ENCODE results near the gene DENND1A.

The DENND1A gene

DNA sequence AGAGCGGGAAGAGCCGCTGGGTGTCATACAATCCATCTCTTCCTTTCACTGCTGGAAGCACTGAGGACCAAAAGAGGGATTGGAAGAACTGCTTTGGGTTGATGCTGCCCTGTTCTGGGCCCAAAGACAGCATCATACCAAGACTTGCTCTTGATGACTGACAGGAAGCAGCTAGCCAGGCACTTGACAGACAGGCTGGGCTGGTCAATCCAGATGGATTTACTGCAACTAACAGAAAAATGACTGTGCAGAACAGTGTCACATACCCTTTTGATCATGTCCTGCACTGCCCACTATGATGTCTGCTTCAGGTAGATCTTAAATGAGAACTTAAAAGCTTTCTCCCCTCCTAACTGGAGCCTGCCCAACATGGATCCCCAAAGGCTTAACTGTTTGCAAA, 416.4 kb downstream of the DENND1A start:
- in situ Hi-C loops (cut with HindIII; ENCODE audit: low sequenced_read_pairs), result no loop called here

DNA sequence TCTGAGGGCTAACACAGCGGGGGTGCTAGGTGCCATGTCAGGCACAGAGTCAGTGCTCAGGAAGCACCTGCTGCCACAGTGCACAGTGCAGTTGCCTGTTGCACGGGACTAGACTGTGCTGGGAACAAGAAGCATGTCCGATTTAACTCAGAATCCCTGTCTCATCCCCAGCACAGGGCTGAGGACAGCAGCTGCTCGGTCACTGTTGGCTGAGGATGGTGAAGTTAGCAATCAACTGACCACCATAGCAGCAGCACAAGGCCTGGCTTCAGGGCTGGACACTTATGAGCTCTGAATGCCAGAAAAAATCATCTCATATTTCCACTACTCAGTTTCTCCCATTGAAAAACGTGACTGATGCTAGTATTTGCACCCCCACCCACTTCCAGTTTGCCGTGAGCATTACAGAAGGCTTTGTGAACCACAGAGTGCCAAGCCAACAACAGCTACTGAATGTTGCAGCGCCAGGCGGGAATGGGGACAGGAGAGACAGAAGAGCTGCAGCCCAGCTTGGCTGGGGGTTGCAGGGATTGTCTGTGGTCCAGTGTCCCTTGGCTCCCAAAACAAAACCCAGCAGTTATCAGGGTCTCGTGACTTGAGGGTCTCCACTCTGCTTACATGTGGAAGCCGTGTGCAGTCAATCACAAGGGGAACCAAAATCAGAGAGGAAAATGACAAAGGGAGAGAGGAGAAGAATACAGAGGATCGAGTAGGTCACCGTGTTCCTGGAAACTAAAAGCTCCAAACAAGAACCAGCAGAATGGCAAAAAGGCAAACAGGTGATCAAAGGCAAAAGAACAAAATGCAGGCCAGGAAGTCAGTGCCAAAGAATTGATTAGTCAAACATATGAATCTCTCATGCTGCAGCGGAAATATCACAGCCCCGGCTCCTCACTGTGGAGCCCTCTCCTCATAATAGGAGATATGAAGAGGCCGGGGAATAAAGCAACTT, 418.3 kb downstream of the DENND1A start:
- in situ Hi-C loops (cut with HindIII; ENCODE audit: low sequenced_read_pairs), result no loop called here

DNA sequence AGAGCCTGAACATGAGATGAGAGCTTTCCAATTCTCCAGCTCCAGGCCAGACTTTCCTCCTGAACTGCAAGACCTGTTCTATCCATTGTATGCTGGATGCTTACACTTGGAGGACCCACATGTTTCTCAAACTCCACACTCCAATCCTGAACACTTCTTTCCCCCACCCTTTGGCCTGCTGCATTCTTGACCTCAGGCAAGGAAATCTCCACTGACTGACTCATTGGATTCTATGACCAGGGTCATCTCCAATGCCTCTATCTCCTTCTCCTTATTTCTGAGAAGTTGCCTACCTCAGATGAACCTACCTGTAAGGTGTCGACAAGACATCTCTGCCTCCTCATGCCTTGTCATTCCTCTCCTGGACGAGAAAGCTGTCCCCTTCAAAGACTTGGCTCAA, 420.3 kb downstream of the DENND1A start:
- in situ Hi-C loops (cut with HindIII; ENCODE audit: low sequenced_read_pairs), result no loop called here

DNA sequence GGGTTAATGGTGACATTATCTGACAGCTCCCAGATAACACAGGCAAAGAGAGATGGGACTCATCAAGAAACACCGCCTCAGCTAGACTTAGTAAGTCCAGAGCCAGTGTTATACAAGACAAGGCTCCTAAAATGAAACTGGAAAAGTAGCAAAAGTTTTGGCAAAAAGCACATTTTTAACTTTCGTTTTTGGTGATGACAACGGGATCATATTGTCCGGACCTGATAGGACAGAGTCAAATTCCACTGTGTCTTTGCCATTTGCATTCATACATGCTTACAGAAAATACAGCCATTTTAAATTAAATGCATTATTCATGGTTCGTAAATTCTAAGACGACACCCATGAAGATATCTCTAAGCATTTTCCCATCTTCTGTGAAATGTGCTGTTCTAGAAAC, 421.9 kb downstream of the DENND1A start:
- in situ Hi-C loops (cut with HindIII; ENCODE audit: low sequenced_read_pairs), result no loop called here

DNA sequence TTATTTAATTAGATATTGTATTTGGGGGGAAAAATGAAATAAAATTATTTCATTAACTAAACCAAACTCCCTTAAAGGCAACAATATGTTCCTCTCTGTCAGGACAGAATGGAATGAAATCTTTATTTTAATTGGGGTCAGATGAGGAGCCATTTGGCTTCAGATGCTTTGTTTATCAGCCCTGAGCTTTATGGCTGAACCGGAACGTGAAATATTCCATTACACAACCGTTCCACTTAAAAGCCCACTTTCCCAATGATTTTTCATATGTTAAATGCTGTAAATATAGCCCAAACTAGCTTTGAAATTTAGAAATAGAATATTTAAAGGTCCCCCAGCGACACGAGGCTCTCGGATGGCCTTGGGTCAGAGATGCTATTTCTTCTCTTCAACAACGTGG, 424.4 kb downstream of the DENND1A start:
- in situ Hi-C loops (cut with HindIII; ENCODE audit: low sequenced_read_pairs), result no loop called here

DNA sequence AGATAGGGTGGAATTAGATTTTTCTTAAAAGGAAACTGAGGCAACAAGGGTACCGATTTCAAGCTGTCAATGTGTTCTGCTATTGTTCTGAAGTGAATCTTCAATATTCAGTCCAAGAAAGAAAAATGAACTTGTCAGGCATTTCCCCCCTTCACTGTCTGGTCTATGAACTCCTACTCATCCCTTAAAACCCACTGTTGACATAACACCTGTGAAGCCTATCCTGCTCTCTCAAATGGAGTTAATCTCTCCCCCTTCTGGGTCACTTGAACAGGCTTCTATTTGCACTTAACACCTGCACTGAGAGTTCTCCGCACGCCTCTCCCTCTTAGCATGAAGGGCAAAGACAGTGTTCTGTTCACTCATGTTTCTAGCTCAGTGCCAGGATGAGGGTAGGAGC, 429.6 kb downstream of the DENND1A start:
- in situ Hi-C loops (cut with HindIII; ENCODE audit: low sequenced_read_pairs), result no loop called here

DNA sequence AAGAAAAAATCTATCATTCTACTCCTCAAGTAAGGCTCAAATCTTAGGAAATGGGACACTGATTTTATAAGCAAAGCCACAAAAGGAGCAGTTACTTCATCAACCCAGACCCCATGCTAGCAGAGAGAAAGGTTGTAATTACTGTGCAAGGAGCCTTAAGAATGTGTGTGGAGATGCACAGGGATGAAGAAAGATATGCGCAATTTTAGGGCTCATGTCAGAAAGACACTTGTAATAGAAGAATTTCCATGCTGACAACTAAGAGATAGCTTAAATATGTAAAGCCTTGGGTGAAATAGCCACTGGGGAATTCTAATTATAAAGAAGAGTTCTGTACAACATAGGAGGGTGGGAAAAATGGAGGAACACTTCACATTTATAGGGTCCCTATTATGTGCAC, 432.1 kb downstream of the DENND1A start:
- in situ Hi-C loops (cut with HindIII; ENCODE audit: low sequenced_read_pairs), result no loop called here

DNA sequence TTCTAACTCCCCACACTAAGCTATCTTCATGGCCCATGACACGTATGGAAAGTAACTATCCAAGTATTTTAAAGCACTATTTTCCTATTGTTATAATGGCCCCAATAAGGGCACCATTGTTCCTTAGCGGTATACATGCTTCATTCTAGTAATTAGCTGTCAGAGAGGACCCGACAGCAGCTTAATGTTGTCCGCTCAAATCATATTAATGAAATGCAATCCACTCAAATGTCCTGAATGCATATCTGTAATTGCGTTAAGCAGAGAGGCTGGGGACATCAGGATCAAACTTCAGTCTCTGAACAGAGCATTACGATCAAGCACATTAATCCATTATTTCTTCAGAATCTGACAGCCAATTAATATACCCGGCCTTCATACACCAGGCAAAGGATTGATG, 434.2 kb downstream of the DENND1A start:
- in situ Hi-C loops (cut with HindIII; ENCODE audit: low sequenced_read_pairs), result no loop called here

DNA sequence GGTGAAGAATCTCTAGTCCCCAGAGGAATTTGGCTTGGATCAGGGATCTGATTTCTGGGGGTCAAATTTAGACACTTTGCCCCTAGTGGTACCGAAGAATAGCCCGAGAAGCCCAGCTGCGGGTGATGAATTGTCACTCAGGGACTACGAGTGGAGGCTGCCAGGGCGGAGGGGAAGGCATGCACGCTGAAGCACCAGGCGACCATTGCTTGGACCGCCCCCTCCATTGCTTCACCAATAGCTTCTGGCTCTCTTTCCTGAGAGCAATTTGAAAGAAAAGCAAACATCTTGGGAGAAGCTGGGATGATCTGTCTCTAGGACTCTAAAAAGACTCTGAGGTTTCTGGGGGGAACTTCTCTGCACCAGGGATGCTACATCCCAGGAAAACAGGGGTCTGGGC, 436.3 kb downstream of the DENND1A start:
- in situ Hi-C loops (cut with HindIII; ENCODE audit: low sequenced_read_pairs), result no loop called here

DNA sequence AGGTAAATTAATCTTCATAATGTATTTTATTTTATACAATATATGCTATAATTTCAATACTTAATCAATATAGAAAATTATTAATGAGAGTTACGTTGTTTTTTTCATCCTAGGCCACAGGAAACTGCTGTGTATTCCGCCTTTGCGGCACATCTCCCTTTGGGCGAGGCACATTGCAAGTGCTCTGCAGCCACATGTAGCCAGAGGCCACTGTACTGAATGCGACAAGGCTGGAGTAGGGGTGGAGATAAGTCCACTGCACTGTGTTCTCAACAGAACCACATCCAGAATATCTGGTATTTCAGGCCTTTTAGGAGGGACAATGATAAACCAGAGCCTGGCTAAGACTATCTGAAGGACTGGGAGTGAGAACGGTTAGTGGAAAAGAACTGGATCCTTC, 439.2 kb downstream of the DENND1A start:
- in situ Hi-C loops (cut with HindIII; ENCODE audit: low sequenced_read_pairs), result no loop called here

DNA sequence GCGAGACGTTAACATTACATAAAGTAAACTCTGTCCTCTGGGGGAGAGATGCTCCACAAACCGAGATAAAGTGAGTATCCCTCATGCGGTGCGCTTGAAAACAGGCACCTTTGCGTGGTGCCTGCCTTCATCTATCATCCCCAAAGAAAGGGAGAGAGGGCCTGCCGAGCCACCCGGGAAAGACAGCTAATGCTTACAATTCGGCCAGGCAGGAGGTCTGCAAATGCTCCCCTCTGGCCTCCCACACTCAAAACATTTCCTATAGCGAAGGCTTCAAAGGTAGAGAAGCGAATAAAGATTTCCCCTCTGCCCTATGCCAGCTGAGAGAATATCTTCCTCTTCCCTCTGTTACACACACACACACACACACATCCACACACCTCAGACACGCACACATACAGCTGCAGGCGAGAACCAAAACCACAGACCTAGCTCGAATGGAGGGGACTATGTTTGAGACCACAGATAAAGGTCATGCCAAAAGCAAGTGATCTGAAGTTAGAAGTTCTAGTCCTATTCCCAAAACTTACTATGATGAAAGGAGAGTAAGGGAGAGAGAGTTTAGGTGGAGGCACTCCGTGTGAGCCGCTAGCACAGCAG, 441.1 kb downstream of the DENND1A start:
- in situ Hi-C loops (cut with HindIII; ENCODE audit: low sequenced_read_pairs), result no loop called here

DNA sequence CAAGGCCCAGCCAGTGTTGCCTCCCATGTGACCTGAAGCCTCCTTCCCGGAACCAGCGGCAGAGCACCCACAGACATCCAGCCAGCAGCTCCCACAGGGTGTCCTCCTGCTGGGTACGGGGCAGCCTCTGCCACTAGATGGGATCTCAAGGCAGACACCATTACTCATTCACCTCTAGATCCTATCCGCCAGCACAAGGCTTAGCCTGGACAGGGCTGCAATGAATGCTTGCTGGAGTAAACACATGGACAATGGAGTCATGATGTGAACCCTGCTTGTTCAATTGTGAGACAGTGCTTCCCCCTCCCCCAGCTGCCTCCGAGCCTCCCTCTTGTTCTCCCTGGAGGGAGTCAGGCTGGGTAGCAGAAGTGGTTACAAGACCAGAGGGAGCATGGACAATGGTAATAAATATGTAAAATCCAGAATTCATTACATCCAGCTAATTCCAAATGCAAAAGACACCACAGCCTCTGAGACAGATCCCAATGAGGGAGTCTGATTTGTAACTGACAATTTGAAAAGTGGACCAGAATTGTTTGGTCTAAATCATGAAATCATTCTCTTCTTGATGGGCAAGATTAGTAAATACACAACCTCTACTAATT, 441.9 kb downstream of the DENND1A start:
- in situ Hi-C loops (cut with HindIII; ENCODE audit: low sequenced_read_pairs), result no loop called here

DNA sequence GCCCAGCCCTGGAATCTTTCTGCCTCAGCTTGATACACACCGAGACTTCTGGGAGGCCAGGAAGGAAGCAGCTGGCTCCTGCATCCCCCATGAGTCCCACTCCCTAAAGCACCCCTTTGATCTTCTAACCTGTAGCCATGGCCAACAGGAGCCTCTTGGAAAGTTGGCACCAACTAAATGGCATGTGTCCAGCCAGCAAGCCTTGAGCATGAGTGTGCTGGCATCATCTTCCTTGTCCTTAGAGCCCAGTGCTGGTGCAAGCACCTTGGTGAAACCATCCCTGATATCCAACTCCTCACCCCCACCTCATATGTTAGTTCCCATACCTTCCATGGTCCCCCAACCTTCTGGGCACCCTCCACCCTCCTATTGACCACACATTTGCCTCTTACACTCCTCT, 443.5 kb downstream of the DENND1A start:
- in situ Hi-C loops (cut with HindIII; ENCODE audit: low sequenced_read_pairs), result no loop called here

DNA sequence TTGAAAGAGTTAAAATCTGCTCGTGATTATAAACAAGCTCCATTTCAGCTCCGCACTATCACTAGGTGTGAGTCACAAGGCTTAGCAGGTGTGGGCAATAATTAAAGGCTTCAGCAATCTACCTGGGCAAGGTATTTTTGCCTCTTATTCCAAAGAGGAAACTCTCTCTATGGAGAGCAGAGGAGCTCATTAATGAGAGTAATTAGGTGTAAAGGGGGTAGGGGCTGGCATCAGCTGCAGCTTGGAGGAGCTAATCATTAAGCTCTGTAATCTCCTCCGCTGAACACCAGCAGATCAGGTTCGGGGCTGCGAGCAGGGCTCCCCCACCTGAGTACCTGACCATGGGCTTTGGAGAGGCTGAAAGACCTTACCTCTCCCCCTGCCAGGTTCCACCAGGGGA, 444.7 kb downstream of the DENND1A start:
- in situ Hi-C loops (cut with HindIII; ENCODE audit: low sequenced_read_pairs), result no loop called here

DNA sequence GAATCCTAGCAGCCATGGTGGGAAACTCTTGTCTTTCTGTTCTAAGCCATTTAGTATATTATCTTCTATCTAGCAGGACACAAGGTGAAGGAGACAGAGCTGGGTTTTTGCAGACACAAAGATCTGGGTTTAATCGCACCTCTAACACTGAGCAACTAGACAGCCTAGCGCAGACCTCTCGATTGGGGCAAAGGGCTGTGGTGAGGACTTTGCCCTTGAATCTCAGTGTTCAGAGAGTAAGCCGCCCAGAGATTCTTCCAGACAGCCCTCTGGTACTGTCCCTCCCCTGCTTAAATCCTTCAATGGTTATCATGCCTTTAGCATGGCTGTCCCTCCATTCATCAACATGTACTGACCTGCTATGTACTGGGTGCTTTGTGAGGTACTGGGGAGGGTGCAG, 445.8 kb downstream of the DENND1A start:
- in situ Hi-C loops (cut with HindIII; ENCODE audit: low sequenced_read_pairs), result no loop called here

DNA sequence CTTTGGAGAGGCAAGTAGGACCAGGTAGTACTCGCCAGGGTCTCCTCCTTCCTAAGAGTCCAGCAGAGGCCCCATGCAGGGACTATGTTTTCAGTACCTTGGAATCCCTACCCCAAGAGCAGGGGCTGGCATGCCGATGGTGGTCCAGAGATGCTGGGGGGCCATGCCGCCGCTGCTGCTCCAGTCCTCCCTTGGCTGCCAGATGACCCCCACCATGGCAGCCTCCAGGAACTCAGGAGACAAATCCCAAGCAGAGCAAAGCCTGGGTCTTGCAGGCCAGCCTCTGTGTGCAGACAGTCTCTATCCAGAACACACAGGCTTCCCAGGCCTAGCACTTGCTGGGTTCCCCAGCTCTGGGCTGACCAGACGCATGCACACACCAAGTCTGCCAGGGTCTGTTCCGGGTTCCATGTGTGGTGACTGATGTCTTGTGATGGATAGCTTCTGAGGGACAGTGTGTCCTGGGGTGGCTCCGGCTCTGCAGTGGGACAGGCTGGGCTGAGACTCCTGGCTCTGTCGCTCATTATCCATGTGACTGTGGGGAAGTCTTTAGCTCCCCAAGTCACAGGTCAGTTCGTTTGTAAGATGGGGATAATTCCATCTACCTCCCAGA, 446.6 kb downstream of the DENND1A start:
- in situ Hi-C loops (cut with HindIII; ENCODE audit: low sequenced_read_pairs), result no loop called here

DNA sequence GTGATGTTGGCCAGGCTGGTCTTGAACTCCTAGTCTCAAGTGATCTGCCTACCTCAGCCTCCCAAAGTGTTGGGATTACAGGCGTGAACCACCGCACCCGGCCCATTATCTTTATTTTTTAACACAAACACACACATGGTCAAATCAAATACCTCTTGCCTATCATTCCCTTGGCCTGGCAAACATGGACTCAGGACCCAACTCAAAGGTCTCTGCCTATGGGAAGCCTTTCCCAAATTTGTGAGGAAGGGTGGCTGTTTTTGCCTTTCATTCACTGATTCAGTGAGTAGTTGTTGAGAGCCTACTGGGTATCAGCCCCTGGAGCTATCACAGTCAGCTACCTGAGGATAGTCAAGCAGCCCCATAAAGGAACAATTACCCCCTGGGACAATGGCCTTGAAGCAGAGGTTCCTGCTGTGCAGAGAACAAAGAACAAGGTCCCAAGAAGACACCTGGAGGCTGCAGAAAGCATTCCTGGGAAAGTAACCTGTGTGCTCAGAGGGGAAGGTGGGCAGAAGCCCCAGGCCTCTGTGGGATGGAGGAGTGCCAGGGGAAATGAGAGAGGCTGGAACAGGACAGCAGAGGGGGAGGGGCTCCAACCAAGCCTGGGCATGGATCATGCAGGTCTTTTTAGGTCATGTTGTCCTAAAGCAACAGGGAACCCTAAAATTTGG, 447.5 kb downstream of the DENND1A start:
- in situ Hi-C loops (cut with HindIII; ENCODE audit: low sequenced_read_pairs), result no loop called here

DNA sequence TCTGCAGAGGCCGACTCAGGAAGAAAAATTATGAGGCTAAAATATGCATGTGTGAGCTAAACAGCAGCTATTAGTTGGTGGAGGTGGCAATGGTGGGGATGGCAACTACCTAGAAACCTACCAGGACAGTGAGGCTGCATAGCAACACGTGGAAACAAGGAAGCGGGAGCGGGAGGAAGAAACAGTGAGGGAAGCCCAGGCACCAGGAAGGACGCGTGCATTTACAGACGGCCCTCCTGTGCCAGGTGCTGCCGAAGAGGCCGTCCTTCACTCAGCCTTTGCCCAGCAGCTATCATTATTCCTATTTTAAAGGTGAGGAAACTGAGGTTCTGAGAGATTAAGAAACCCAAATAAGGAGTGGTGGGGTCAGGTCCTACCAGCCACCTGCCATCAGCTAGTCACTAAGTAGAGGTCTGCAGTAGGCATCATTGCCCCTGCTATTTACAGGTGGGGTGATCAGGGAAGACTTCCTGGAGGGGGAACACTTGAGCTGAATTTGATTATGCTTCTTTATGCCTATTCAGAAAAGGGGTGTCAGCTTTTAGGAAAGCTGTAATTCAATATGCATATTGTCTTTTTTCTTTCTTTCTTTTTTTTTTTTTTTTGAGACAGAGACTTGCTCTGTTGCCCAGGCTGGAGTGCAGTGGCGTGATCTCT, 448.6 kb downstream of the DENND1A start:
- in situ Hi-C loops (cut with HindIII; ENCODE audit: low sequenced_read_pairs), result no loop called here

DNA sequence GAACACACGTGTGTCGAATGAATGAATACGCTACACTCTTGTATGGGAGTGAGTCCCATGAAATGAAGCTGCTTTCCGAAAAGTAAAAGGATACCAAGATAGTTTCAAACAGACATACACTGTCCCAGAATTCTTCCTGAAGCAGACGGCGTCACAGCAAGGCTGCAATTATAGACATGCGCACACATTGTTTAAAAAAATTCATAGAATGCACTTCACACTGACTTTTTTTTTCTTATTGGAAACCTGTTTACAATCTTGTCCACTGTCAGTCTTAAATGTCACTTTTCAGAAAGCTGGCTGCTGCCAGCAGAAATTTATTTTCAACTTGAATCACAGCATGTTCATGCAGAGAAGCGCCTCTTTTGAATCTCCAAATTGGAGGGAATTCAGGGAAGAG, 449.1 kb downstream of the DENND1A start:
- in situ Hi-C loops (cut with HindIII; ENCODE audit: low sequenced_read_pairs), result no loop called here

DNA sequence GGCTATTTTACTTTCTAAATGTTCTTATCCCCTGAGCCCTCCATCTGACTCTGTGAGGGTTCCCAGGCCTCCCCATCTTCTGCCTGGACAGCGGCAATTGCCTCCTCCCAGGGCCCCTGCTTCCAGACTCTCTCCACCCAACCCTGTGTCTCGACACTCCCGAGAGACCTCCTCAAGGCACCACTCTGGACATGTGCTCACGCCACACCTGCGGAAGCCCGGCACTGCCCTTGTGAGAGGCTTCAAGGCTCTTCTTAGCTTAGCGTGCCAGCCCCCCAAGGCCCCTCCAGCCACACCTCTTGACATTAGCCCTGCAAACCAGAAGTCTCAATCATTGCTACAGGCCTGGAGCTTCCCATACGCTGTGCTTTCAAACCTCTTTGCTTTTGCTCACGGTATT, 449.8 kb downstream of the DENND1A start:
- in situ Hi-C loops (cut with HindIII; ENCODE audit: low sequenced_read_pairs), result no loop called here

Data from endothelial cell of hepatic sinusoid (primary cell).